CD14-positive monocyte (primary cell): Measurements from ENCODE around the gene PREX1. TPM values are rescaled to one million over a fixed set of nuclear protein-coding genes. Genes with fewer than 3 reads are reported as not detected.

Source experiments
- DNase-seq, 3 donors: peaks; one replicate each; pipeline ENCODE4 v3.0.0-alpha.2; 2011 to 2022
- H2AFZ ChIP-seq: 2 replicates; pipeline ENCODE4 v1.6.0; 2012; ENCODE audit warnings: mild to moderate bottlenecking, low read depth, low read length, inconsistent platforms; ENCODE audit not compliant: insufficient read depth, poor library complexity, severe bottlenecking
- H3K27ac ChIP-seq, 2 donors: 1 replicate in 1 of 2; 2 replicates in 1 of 2; pipeline ENCODE4 v1.5.1; 2012 to 2013; ENCODE audit warnings: low read length in 2 of 2, control low read depth in 1 of 2, inconsistent platforms in 1 of 2, low read depth in 1 of 2, mild to moderate bottlenecking in 1 of 2
- H3K27me3 ChIP-seq, 2 donors: one replicate each; pipeline versions ENCODE4 v1.6.0 to v1.6.1; 2011 to 2013; ENCODE audit warnings: low read length in 2 of 2; ENCODE audit not compliant: control insufficient read depth in 2 of 2, insufficient read depth in 2 of 2
- H3K36me3 ChIP-seq, 2 donors: replicated peaks in 1 of 2; 1 replicate in 1 of 2; 2 replicates in 1 of 2; pipeline versions ENCODE4 v1.5.1 to v1.6.1; 2012 to 2013; ENCODE audit warnings: low read length in 2 of 2, control low read depth in 1 of 2, inconsistent platforms in 1 of 2, mild to moderate bottlenecking in 1 of 2; ENCODE audit not compliant: insufficient read depth in 2 of 2, control insufficient read depth in 1 of 2
- H3K4me1 ChIP-seq, 2 donors: 1 replicate in 1 of 2; 2 replicates in 1 of 2; pipeline versions ENCODE4 v1.5.1 to v1.6.1; 2012 to 2013; ENCODE audit warnings: low read length in 2 of 2, control low read depth in 1 of 2, inconsistent platforms in 1 of 2, mild to moderate bottlenecking in 1 of 2, moderate library complexity in 1 of 2; ENCODE audit not compliant: insufficient read depth in 2 of 2, control insufficient read depth in 1 of 2
- H3K4me2 ChIP-seq: replicated peaks from 2 replicates; pipeline ENCODE3; 2012; ENCODE audit warnings: low read length, moderate library complexity, mild to moderate bottlenecking; ENCODE audit not compliant: poor library complexity, severe bottlenecking; ENCODE audit errors: extremely low read depth
- H3K4me3 ChIP-seq, 3 experiments: fragments of 200-600 bp in 1 of 3; sonication (generic) in 1 of 3; replicated peaks in 1 of 3; 1 replicate in 2 of 3; 2 replicates in 1 of 3; pipeline ENCODE4 v1.5.1; 2011 to 2013; ENCODE audit warnings: low read length in 3 of 3, mild to moderate bottlenecking in 3 of 3, control low read depth in 2 of 3, low read depth in 2 of 3, inconsistent platforms in 1 of 3, moderate library complexity in 1 of 3
- H3K79me2 ChIP-seq: 2 replicates; pipeline ENCODE4 v1.6.0; 2012; ENCODE audit warnings: mild to moderate bottlenecking, control low read depth, inconsistent platforms, low read length, moderate library complexity; ENCODE audit not compliant: insufficient read depth
- H3K9ac ChIP-seq: 2 replicates; pipeline ENCODE4 v1.6.0; 2017; ENCODE audit warnings: low read length, mild to moderate bottlenecking; ENCODE audit not compliant: insufficient read depth, poor library complexity, severe bottlenecking
- H3K9me3 ChIP-seq, 2 donors: replicated peaks in 1 of 2; 1 replicate in 1 of 2; 2 replicates in 1 of 2; pipeline versions ENCODE4 v1.5.1 to v1.6.1; 2012 to 2013; ENCODE audit warnings: low read length in 2 of 2, control low read depth in 1 of 2; ENCODE audit not compliant: control insufficient read depth in 1 of 2, insufficient read depth in 1 of 2
- H4K20me1 ChIP-seq: 2 replicates; pipeline ENCODE4 v1.6.0; 2012; ENCODE audit warnings: mild to moderate bottlenecking, low read length, control low read depth, moderate library complexity; ENCODE audit not compliant: insufficient read depth
- H3K27ac Mint-ChIP-seq, 7 donors: one replicate each; pipeline ENCODE4 v1.8.0; 2020; ENCODE audit warnings: mild to moderate bottlenecking in 7 of 7, mixed read lengths in 7 of 7, moderate library complexity in 6 of 7, inconsistent platforms in 2 of 7
- H3K27me3 Mint-ChIP-seq, 3 donors: one replicate each; pipeline ENCODE4 v1.8.0; 2021 to 2022; ENCODE audit warnings: low read depth in 3 of 3, mild to moderate bottlenecking in 3 of 3, mixed read lengths in 3 of 3, moderate library complexity in 3 of 3, inconsistent platforms in 1 of 3
- H3K36me3 Mint-ChIP-seq, 2 donors: one replicate each; pipeline ENCODE4 v1.8.0; 2020; ENCODE audit warnings: mixed read lengths in 2 of 2, inconsistent platforms in 1 of 2, mild to moderate bottlenecking in 1 of 2
- H3K4me1 Mint-ChIP-seq: one replicate; pipeline ENCODE4 v1.8.0; 2020; ENCODE audit warnings: mild to moderate bottlenecking, mixed read lengths
- H3K4me3 Mint-ChIP-seq, 2 donors: one replicate each; pipeline ENCODE4 v1.8.0; 2020; ENCODE audit warnings: mild to moderate bottlenecking in 2 of 2, mixed read lengths in 2 of 2, moderate library complexity in 1 of 2
- H3K9me3 Mint-ChIP-seq, 7 donors: one replicate each; pipeline ENCODE4 v1.8.0; 2020 to 2022; ENCODE audit warnings: mixed read lengths in 7 of 7, mild to moderate bottlenecking in 6 of 7, moderate library complexity in 6 of 7, inconsistent platforms in 2 of 7
- WGBS: methylation state at CpG from one replicate; pipeline ENCODE4 v1.1.5; 2013; ENCODE audit warnings: missing lambda C conversion rate; ENCODE audit not compliant: insufficient coverage; 5-methylcytosine and 5-hydroxymethylcytosine counted together
- intact Hi-C, 2 donors: fragments of 100-400 bp; cut with micrococcal nuclease; formaldehyde crosslinking; loops; one replicate each; pipeline versions ENCODE4 v1.15.0 to v1.15.1; 2023
- polyA plus RNA-seq, 3 donors: library from polyadenylated mRNA; depleted of rRNA in 1 of 3; unstranded in 2 of 3; stranded (reverse) in 1 of 3; fragments of 300-500 nt in 2 of 3; fragments of >200 nt in 1 of 3; fragmentation: Illumina TruSeq in 2 of 3; gene quantifications; 1 replicate in 2 of 3; 2 replicates in 1 of 3; pipeline ENCODE4 v1.2.3, GENCODE V29; 2012 to 2021
- TF ChIP-seq, protein P1 (sequence below): fragments of 200-600 bp; IDR thresholded peaks from one replicate; pipeline ENCODE4 v1.8.0; 2022; ENCODE audit warnings: antibody characterized with exemption, mild to moderate bottlenecking

The PREX1 gene
- polyA plus RNA-seq, 3 donors, result 24.3 to 114 (median 27.5) TPM

DNA sequence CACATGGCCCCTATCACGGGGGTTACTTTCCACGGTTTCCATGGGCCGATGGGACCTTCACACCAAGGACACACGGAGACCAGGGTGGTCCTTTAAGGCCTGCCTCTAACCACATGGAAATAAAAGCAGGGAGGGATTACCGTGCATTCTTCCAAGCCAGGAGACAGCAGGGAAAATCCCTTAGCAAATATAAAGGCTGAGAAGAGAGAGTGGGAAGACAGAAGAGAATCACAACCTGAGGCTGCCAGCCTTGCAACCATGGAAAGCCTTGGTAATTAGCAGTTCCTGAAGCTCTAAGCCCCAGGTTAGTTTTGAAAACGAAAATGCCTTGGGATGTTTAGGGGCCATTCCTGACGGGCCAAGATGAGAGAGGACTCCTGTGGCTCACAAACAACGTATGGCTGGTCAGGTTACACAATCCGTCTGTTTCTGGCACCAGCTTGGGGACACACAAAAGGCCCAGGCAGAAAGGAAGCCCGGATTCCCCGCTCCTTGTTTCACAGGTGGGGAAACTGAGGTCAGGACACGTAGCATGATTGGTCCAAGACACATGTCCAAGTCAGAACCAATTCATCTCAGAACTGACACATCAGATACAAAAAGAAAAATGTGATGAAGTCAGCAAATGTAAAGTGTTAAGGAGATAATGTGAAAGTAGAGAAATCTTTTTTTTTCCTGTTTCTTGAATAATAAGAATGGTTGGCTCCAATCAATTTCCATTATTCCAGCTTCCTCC, 2.8 kb downstream of the PREX1 start:
- peaks cover 0 to 2% (median 0%) of the 10 kb centered on the region in 7 donors for H3K9me3 Mint-ChIP-seq
- H3K27ac Mint-ChIP-seq, result peak overlapping the region; percentile 94 to 100 (median 98)
- TF ChIP-seq, protein P1, sequence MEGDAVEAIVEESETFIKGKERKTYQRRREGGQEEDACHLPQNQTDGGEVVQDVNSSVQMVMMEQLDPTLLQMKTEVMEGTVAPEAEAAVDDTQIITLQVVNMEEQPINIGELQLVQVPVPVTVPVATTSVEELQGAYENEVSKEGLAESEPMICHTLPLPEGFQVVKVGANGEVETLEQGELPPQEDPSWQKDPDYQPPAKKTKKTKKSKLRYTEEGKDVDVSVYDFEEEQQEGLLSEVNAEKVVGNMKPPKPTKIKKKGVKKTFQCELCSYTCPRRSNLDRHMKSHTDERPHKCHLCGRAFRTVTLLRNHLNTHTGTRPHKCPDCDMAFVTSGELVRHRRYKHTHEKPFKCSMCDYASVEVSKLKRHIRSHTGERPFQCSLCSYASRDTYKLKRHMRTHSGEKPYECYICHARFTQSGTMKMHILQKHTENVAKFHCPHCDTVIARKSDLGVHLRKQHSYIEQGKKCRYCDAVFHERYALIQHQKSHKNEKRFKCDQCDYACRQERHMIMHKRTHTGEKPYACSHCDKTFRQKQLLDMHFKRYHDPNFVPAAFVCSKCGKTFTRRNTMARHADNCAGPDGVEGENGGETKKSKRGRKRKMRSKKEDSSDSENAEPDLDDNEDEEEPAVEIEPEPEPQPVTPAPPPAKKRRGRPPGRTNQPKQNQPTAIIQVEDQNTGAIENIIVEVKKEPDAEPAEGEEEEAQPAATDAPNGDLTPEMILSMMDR, result no peak
- peak overlapping the region; percentile 95 to 98 for H3K4me3 Mint-ChIP-seq
- no peaks in the 10 kb centered on the region for H3K27me3 Mint-ChIP-seq
- 20% methylated on average over 6 of the region's 12 CpGs for WGBS
- peaks cover 27 to 32% of the 10 kb centered on the region in 2 donors for H3K36me3 Mint-ChIP-seq
- H2AFZ ChIP-seq, result no peak overlapping the region
- DNase-seq, result peak in 2 of 3 donors; percentile 52 to 54
- H3K4me3 ChIP-seq, result peak overlapping the region; percentile 90 to 95 (median 93)
- H3K4me1 Mint-ChIP-seq, result peaks cover 71% of the 10 kb centered on the region
- H3K4me2 ChIP-seq, result peak overlapping the region; percentile 92
- intact Hi-C loops, result loop anchor here (5.0 to 10.0 kb wide), 6 partner anchors 37 to 170 kb away; partner anchors contain the start of gene ARFGEF2 (in 1 of the 2)
- H3K4me1 ChIP-seq, result peaks cover 64 to 75% of the 10 kb centered on the region in 2 donors
- peak overlapping the region; percentile 84 for H3K9ac ChIP-seq
- no peaks in the 10 kb centered on the region for H3K9me3 ChIP-seq
- H4K20me1 ChIP-seq, result peaks cover 72% of the 10 kb centered on the region
- H3K36me3 ChIP-seq, result peaks cover 9 to 17% of the 10 kb centered on the region in 2 donors
- peaks cover 87% of the 10 kb centered on the region for H3K79me2 ChIP-seq
- no peaks in the 10 kb centered on the region for H3K27me3 ChIP-seq
- H3K27ac ChIP-seq, result peak overlapping the region; percentile 84 to 96

DNA sequence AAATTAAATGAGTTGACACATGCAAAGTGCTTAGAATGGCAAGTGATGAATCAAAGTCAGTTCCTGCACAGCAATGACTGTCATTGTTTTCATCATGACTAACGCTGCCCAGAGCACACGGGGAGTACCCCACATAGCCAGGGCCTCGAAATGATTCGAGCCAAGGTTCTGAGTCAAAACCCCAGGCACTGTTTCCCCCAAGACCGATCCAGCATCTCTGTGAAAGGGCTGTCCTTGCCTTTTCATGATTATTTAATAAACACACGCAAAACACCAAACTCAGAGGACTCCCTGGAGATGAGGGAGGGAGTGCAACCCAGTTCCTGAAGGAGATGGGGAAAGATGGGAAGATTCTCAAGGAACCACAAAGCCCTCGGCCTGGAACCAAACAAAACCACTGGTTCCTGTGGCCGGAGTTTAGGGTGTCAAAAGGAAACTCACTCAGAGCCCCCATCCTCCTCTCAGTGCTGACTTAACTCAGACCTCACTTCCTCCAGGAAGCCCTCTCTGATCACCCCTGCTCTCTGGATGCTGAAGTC, 3.8 kb downstream of the PREX1 start:
- Histone ChIP-seq H3K9me3 (no peaks in the 10 kb centered on the region), H2AFZ (no peak overlapping the region), H3K27ac (peak overlapping the region; percentile 84 to 96), H3K36me3 (peaks cover 19 to 24% of the 10 kb centered on the region in 2 donors), H3K4me2 (peak overlapping the region; percentile 92), H3K79me2 (peaks cover 93% of the 10 kb centered on the region), H3K4me3 (peak overlapping the region in 2 of 3 experiments; percentile 2 to 95), H3K4me1 (peaks cover 71 to 82% of the 10 kb centered on the region in 2 donors), H3K27me3 (no peaks in the 10 kb centered on the region), H3K9ac (peak overlapping the region; percentile 84), H4K20me1 (peaks cover 82% of the 10 kb centered on the region)
- peak; percentile 83 to 94 (median 90) for DNase-seq
- Mint-ChIP-seq H3K36me3 (peaks cover 36 to 42% of the 10 kb centered on the region in 2 donors), H3K27ac (peak overlapping the region; percentile 94 to 100 (median 98)), H3K4me1 (peaks cover 74% of the 10 kb centered on the region), H3K9me3 (peaks cover 0 to 2% (median 0%) of the 10 kb centered on the region in 7 donors), H3K27me3 (no peaks in the 10 kb centered on the region), H3K4me3 (peak overlapping the region; percentile 95 to 98)
- WGBS, result 0% methylated on average over 4 of the region's 8 CpGs
- intact Hi-C loops, result loop anchor here (2.0 to 10.0 kb wide), 5 partner anchors 37 to 169 kb away; no protein-coding TSS in a partner anchor
- TF ChIP-seq, protein P1, result no peak
